ENCODE measurements around the gene STAB2. TPM values are rescaled to one million over a fixed set of nuclear protein-coding genes. Genes with fewer than 3 reads are reported as not detected.

Gene STAB2
- polyA plus RNA-seq, 1 of the 3 experiments (the other 2 are of a cell fraction): not detected

DNA sequence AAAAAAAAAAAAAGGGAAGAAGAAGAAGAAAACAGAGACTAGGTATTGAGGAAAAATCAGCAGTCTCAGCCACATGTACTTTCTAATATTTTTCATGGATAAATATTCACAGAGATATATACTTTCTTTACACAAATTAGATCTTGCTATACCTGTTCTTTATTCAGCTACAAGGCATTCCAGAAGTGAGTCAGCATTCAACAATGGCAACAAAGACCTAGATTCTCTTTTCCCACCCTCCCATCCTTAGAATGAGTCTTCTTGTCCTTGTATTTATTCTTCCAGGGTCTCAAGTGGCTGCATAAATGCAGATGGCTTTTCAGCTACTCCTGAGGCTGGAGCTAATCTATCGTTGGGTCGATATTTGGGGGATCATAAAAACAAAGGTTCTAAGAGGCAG lies 160.9 kb downstream of the STAB2 start:
- Histone ChIP-seq H3K9ac (no peak overlapping the region), H3K9me2 (no peaks in the 10 kb centered on the region), H3K4me2 (no peak overlapping the region), H3K4me1 (ENCODE audit: control insufficient read depth in 1 of 2, insufficient read depth in 2 of 2, low read depth in 1 of 2, low read length in 1 of 2) (no peaks in the 10 kb centered on the region), H3K27ac (ENCODE audit: low read depth in 2 of 2, low read length in 1 of 2) (no peak overlapping the region), H3K9me3 (no peaks in the 10 kb centered on the region), H2AFZ (ENCODE audit: low read depth) (no peak overlapping the region), H3K4me3 (ENCODE audit: low read depth in 2 of 2, low read length in 1 of 2) (no peak overlapping the region), H3F3A (replicated peaks; ENCODE audit: insufficient read depth) (no peaks in the 10 kb centered on the region), H3K27me3 (ENCODE audit: insufficient read depth) (no peaks in the 10 kb centered on the region), H3K36me3 (replicated peaks in 1 of 2; ENCODE audit: control insufficient read depth in 1 of 2, insufficient read depth in 2 of 2, low read length in 1 of 2) (no peaks in the 10 kb centered on the region), H4K20me1 (ENCODE audit: insufficient read depth) (no peaks in the 10 kb centered on the region), H3K79me2 (ENCODE audit: insufficient read depth) (no peaks in the 10 kb centered on the region)
- ChIA-PET POLR2A (no interaction called here), CTCF (no interaction called here)
- 50% methylated on average over 2 of the region's 2 CpGs for WGBS (ENCODE audit: low lambda C conversion rate)
- DNase-seq: no peak
- TF ChIP-seq POLR2AphosphoS5 (IDR thresholded peaks at IDR 0.05; ENCODE audit: low read depth, low read length): no peak
- TF ChIP-seq CHD2 (IDR thresholded peaks at IDR 0.05; ENCODE audit: low read length, partially characterized antibody): no peak
- TF ChIP-seq MXI1 (IDR thresholded peaks at IDR 0.05; ENCODE audit: low read depth, low read length): no peak
- no peak for TF ChIP-seq NFIC (IDR thresholded peaks at IDR 0.05; ENCODE audit: borderline replicate concordance)
- no peak for TF ChIP-seq MAX (IDR thresholded peaks at IDR 0.05; ENCODE audit: low read depth)
- no peak for TF ChIP-seq SMC3 (IDR thresholded peaks at IDR 0.05; ENCODE audit: low read depth, low read length)
- TF ChIP-seq RXRA (IDR thresholded peaks at IDR 0.05; ENCODE audit: borderline replicate concordance, low read depth): no peak
- TF ChIP-seq TEAD4 (IDR thresholded peaks at IDR 0.05; ENCODE audit: borderline replicate concordance, insufficient read depth): no peak

DNA sequence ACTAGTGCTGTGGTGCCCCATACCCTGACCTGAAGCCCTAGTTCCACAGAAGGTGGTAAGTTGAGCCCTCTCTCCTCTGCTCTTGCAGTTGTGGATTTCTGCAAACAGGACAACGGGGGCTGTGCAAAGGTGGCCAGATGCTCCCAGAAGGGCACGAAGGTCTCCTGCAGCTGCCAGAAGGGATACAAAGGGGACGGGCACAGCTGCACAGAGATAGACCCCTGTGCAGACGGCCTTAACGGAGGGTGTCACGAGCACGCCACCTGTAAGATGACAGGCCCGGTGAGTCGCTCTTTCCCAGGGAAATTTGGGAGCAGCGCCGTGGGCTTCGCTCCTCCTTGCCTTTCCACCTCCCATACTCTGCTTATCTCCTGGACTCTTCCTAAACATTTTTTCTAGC lies 161.8 kb downstream of the STAB2 start:
- H3K27ac ChIP-seq (ENCODE audit: low read depth in 2 of 2, low read length in 1 of 2): no peak overlapping the region
- no peaks in the 10 kb centered on the region for H3K36me3 ChIP-seq (replicated peaks in 1 of 2; ENCODE audit: control insufficient read depth in 1 of 2, insufficient read depth in 2 of 2, low read length in 1 of 2)
- no peak for DNase-seq
- CTCF ChIA-PET: no interaction called here
- no peaks in the 10 kb centered on the region for H3K4me1 ChIP-seq (ENCODE audit: control insufficient read depth in 1 of 2, insufficient read depth in 2 of 2, low read depth in 1 of 2, low read length in 1 of 2)
- no peak overlapping the region for H3K4me3 ChIP-seq (ENCODE audit: low read depth in 2 of 2, low read length in 1 of 2)
- TF ChIP-seq JUND (IDR thresholded peaks at IDR 0.05): no peak
- no peak for TF ChIP-seq EP300 (IDR thresholded peaks at IDR 0.05; ENCODE audit: borderline replicate concordance in 1 of 2, low read depth in 1 of 2, low read length in 1 of 2)
- no peak for TF ChIP-seq GATA2 (CRISPR knock-in tag; IDR thresholded peaks at IDR 0.05)
- no peak for TF ChIP-seq SIN3A (IDR thresholded peaks at IDR 0.05; ENCODE audit: borderline replicate concordance, low read depth, low read length)
- H2AFZ ChIP-seq (ENCODE audit: low read depth): no peak overlapping the region
- H4K20me1 ChIP-seq (ENCODE audit: insufficient read depth): no peaks in the 10 kb centered on the region
- no peaks in the 10 kb centered on the region for H3K9me3 ChIP-seq
- no peaks in the 10 kb centered on the region for H3K79me2 ChIP-seq (ENCODE audit: insufficient read depth)
- H3K4me2 ChIP-seq: no peak overlapping the region
- H3K9me2 ChIP-seq: no peaks in the 10 kb centered on the region
- POLR2A ChIA-PET: no interaction called here
- H3K27me3 ChIP-seq (ENCODE audit: insufficient read depth): no peaks in the 10 kb centered on the region
- 92% methylated on average over 9 of the region's 12 CpGs for WGBS (ENCODE audit: low lambda C conversion rate)
- no peak overlapping the region for H3K9ac ChIP-seq
- no peaks in the 10 kb centered on the region for H3F3A ChIP-seq (replicated peaks; ENCODE audit: insufficient read depth)

GRCh38 chr12:103751171-103751570 lies 164.1 kb downstream of the STAB2 start:
- 53% methylated on average over 1 of the region's 1 CpG for whole genome bisulfite sequencing (ENCODE audit: low lambda C conversion rate)
- no peak for DNase-seq
- Histone ChIP-seq H3K79me2 (ENCODE audit: insufficient read depth) (no peaks in the 10 kb centered on the region), H3K9ac (no peak overlapping the region), H3K4me1 (ENCODE audit: control insufficient read depth in 1 of 2, insufficient read depth in 2 of 2, low read depth in 1 of 2, low read length in 1 of 2) (no peaks in the 10 kb centered on the region), H2AFZ (ENCODE audit: low read depth) (no peak overlapping the region), H4K20me1 (ENCODE audit: insufficient read depth) (no peaks in the 10 kb centered on the region), H3K27me3 (ENCODE audit: insufficient read depth) (no peaks in the 10 kb centered on the region), H3F3A (replicated peaks; ENCODE audit: insufficient read depth) (no peaks in the 10 kb centered on the region), H3K36me3 (replicated peaks in 1 of 2; ENCODE audit: control insufficient read depth in 1 of 2, insufficient read depth in 2 of 2, low read length in 1 of 2) (no peaks in the 10 kb centered on the region), H3K4me2 (no peak overlapping the region), H3K27ac (ENCODE audit: low read depth in 2 of 2, low read length in 1 of 2) (no peak overlapping the region), H3K9me2 (no peaks in the 10 kb centered on the region), H3K4me3 (ENCODE audit: low read depth in 2 of 2, low read length in 1 of 2) (no peak overlapping the region), H3K9me3 (no peaks in the 10 kb centered on the region)
- ChIA-PET CTCF (interaction anchor here (0.8 to 1.4 kb wide), 5 partner anchors 15 to 176 kb away, joined by 3 to 5 read pairs (median 3); no protein-coding TSS in a partner anchor), POLR2A (no interaction called here)
- TF ChIP-seq, protein P1, sequence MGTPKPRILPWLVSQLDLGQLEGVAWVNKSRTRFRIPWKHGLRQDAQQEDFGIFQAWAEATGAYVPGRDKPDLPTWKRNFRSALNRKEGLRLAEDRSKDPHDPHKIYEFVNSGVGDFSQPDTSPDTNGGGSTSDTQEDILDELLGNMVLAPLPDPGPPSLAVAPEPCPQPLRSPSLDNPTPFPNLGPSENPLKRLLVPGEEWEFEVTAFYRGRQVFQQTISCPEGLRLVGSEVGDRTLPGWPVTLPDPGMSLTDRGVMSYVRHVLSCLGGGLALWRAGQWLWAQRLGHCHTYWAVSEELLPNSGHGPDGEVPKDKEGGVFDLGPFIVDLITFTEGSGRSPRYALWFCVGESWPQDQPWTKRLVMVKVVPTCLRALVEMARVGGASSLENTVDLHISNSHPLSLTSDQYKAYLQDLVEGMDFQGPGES (IDR thresholded peaks at IDR 0.05; ENCODE audit: low read depth, low read length): no peak
- TF ChIP-seq MEF2A (IDR thresholded peaks at IDR 0.05; ENCODE audit: borderline replicate concordance, low read depth) (no peak), GABPA (IDR thresholded peaks at IDR 0.05; ENCODE audit: low read depth) (no peak), RCOR1 (IDR thresholded peaks at IDR 0.05; ENCODE audit: low read length) (no peak), CTCF (IDR thresholded peaks at IDR 0.05) (no peak; the same call in 1 of the 2 replicates), EP300 (IDR thresholded peaks at IDR 0.05; ENCODE audit: borderline replicate concordance in 1 of 2, low read depth in 1 of 2, low read length in 1 of 2) (no peak)
- TF ChIP-seq, protein P2, sequence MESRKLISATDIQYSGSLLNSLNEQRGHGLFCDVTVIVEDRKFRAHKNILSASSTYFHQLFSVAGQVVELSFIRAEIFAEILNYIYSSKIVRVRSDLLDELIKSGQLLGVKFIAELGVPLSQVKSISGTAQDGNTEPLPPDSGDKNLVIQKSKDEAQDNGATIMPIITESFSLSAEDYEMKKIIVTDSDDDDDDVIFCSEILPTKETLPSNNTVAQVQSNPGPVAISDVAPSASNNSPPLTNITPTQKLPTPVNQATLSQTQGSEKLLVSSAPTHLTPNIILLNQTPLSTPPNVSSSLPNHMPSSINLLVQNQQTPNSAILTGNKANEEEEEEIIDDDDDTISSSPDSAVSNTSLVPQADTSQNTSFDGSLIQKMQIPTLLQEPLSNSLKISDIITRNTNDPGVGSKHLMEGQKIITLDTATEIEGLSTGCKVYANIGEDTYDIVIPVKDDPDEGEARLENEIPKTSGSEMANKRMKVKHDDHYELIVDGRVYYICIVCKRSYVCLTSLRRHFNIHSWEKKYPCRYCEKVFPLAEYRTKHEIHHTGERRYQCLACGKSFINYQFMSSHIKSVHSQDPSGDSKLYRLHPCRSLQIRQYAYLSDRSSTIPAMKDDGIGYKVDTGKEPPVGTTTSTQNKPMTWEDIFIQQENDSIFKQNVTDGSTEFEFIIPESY (IDR thresholded peaks at IDR 0.05; ENCODE audit: borderline replicate concordance, low read depth): no peak

All from SK-N-SH (cell line).